ENCODE measurements around the gene CHKA.
"Not testable (repeated sequence)": the region's sequence is repeated elsewhere in the genome, so short reads cannot be mapped to it uniquely, and the experiment has no call there.

CHKA gene

DNA sequence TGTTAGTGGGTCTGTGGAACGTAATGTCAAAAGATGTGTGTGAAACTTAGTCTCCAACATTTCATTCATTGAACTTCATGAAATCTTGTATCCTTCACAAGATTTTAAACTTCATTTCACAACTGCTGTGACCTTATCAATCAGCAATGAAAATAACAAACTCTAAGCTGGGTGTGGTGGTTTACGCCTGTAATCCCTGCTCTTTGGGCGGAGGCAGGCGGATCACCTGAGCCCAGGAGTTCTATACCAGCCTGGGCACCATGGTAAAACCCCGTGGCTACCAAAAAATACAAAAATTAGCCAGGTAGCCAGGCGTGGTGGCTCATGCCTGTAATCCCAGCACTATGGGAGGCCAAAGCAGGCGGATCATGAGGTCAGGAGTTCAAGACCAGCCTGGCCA lies 5.1 kb downstream of the CHKA start:
- no peak for DNase-seq (ENCODE audit: low read depth in 3 of 3)

DNA sequence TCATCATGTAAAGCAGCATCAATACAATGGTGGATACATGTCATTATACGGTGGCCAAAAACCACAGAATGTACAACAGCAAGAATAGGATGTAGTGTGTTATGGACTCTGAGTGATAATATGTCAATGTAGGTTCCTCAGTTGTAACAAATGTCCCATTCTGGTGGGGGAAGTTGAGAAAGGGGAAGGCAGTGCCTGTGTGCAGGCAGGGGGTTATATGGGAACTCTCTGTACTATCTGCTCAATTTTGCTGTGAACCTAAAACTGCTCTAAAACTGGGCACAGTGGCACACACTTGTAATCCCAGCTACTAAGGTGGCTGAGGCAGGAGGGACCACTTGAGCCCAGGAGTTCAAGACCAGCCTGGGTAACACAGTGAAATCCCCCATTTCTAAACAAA lies 5.9 kb downstream of the CHKA start:
- DNase-seq (ENCODE audit: low read depth in 3 of 3), result no peak

DNA sequence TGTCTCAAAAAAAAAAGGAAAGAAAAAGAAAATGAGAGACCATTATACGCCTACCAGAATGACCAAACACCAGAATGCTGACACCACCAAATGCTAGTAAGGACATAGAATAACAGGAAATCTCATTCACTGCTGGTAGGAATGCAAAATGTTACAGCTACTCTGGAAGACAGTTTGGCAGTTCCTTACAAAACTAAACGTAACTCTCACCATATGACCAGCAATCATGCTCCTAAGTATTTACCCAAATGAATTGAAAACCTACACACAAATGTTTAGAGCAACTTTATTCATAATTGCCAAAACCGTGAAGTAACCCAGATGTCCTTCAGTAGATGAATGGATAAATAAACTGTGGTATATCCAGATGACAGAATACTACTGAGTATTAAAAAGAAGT lies 7.2 kb downstream of the CHKA start:
- DNase-seq (ENCODE audit: low read depth in 3 of 3), result no peak

DNA sequence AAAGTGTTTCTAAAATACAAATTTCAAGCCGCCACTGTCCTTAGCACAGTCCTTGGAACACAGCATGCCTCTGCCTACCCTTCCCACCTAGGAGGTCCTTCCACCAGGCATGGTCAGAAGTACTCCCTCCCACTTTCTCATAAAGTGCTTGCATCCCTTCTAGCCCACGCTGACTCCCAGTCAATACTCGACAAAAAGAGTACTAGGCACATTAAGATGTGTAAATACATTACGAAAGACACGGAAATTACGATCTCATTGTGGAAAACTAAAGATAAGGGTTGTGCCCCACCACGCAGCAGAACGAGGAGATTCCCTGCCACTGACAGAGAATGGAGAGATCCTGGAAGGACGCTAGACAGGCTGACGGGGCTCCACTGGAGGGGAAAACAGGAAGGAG lies 13.5 kb downstream of the CHKA start:
- DNase-seq (ENCODE audit: low read depth in 3 of 3), result no peak

DNA sequence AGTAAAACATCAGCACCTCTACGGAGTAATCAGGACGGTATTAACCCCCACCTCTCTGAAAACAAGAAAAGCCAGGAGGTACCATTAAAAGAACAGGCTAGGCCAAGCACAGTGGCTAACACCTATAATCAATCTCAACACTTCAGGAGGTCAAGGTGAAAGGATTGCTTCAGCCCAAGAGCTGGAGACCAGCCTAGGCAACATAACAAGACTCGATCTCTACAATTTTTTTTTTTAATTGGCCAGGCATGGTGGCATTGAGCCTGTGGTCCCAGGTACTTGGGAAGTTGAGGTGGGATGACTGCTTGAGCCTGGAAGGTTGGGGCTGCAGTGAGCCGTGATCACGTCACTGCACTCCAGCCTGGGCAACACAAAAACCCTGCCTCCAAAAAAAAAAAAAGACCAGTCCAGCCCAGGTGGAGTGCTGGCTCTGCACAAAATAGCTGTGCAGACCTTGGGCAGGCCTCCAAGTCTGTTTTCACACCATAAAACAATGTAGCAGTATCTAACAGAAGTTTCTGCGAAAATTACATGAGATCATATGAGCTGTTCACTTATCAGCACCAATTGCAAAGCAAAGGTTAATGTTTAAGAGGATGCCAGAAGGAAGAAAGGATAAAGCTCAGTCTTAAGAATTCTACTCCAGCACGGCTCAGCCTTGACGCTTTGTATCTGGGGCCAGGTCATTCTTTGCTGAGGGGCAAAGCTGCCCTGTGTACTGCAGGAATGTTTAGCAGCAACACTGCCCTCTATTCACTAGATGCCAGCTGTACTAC lies 14.8 kb downstream of the CHKA start:
- no peak for DNase-seq (ENCODE audit: low read depth in 3 of 3)

DNA sequence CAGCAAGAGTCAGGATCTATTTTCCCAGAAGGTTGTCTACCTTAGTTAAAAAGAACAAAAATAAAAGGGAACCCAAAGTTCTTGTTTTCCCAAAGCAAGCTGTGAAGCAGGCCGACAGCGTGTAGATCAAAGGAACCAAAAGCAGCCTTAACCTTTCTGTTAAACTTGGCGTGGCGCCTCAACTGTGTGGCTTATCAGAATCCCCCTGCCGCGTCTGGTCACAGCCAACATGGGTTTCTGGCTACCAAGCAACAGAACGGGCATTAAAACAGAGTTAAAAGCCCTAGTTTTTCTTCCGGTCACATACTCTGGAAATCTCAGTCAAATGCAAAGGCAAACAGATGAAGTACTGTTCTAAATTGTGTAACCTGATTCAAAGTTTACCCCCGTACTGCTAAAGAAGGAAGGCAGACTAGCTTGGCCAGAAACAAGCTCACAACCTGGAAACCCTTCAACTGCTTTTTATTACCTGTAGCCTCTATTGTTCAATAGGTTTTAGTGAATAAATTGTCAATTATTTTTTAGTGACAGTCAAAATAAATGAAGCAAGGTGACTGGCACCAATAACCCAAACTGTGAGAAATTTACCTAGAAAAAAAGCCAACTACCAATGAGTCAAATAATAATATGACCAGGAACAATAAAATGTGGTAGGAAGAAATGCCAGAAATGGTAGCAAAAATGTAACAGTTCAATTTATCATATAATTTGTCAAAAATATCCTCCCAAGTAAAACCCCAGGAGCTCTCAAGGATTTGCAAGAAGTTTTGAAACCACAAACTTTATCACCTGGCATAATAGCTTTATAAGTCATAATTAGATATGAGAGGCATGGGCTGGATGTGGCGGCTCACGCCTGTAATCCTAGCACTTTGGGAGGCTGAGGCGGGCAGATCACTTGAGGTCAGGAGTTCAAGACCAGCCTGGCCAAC lies 21.4 kb downstream of the CHKA start:
- no peak for DNase-seq (ENCODE audit: low read depth in 3 of 3)

DNA sequence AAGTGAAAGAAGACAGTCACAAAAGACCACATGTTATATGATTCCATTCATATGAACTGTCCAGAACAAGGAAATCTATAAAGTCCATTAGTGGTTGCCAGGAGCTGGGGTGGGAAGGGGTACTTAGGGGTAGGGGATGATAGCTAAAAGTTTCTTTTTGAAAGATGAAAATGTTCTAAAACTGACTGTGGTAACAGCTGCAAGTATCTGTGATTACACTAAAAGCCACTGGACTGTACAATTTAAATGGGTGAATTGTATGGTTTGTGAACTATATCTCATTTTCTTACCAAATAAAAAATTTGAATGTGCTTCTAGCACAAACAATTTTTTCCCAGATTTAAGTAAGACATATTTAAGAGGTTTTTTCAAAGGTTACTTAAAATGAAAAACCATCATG lies 22.1 kb downstream of the CHKA start:
- no peak for DNase-seq (ENCODE audit: low read depth in 3 of 3)

DNA sequence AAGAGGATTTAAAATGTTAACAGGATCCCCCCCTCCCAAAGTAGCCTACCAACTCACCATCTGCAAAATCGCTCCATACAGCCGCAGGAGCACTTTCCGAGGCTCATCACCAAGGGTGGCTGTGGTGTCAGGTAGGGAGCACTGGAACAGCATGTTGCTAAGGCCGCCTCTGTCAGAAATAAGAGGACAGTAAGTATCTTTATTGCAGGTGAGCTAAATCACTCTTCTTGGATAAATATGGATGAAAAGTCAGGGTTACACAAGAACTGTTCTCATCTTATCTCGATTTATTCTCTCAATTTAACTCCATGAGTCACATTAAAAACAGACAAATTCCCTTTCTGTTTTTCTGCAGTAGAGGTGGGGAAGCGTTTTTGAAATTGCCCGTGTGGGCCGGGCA lies 24.2 kb downstream of the CHKA start:
- no peak for DNase-seq (ENCODE audit: low read depth in 3 of 3)

DNA sequence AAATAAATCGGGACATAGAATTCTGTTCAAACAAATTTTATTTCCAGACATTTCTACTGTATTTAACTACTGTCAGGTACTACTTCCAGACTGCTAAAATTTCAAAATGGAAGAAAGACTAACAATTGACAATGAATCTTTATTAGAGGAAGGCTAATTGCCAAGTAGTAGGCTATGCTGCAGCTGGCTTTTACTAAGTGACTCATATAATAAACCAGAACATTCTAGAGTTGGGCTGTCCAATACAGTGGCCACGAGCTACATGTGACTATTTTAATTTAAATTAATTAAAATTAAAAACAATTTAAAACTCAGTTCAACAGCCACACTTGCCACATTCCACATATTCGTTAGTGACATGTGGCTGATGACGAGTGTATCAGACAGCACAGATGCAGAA lies 27.6 kb downstream of the CHKA start:
- DNase-seq (ENCODE audit: low read depth in 3 of 3), result no peak

DNA sequence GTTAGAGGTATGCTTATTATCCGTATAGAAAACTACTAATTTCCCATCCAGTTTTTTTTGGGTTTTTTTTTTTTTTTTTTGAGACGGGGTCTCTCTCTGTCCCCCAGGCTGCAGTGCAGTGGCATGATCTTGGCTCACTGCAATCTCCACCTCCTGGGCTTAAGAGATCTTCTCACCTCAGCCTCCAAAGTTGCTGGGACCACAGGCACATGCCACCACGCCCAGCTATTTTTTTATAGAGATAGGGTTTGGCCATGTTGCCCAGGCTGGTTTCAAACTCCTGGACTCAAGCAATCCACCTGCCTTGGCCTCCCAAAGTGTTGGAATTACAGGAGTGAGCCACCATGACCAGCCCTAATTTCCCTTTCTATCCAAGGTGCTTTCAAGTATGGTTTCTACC lies 28.2 kb downstream of the CHKA start:
- not testable (repeated sequence) for DNase-seq (ENCODE audit: low read depth in 3 of 3)

DNA sequence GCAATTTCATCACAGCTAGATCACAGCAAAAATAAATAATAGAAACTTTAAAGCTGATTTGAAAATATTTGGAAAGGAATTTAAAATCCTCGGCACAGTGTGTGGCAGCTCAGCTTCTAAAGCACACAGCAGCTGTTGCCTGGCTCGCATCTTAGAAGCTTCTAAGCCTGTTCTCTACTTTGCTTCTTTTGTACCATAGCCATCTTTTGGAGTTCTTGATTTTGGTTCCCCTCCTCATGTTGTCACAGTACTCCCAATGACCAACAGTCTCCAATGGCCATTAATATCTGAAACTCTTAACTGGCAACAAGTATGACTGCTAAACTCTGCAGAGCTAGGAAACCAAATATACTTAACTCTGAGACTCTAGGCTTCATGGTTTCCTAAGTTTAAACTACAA lies 28.8 kb downstream of the CHKA start:
- DNase-seq (ENCODE audit: low read depth in 3 of 3), result no peak

DNA sequence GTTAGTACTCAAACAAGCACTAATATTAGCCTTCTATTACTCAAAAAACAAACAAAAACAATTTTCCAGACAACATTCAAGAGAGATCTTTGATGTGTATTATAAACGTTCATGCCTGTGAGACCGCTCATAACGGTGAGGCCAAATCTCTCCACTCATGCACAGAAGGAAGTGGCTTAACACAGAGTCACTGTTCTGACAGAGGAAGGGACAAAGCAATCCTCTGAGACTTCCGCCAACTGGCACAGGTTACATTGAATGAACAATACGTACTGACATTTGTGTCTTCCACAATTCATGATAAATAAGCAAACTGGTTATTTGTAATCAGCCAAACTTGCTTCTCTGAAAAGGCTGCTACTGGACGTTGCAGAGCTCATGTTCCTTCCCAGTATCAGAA lies 30.5 kb downstream of the CHKA start:
- no peak for DNase-seq (ENCODE audit: low read depth in 3 of 3)

DNA sequence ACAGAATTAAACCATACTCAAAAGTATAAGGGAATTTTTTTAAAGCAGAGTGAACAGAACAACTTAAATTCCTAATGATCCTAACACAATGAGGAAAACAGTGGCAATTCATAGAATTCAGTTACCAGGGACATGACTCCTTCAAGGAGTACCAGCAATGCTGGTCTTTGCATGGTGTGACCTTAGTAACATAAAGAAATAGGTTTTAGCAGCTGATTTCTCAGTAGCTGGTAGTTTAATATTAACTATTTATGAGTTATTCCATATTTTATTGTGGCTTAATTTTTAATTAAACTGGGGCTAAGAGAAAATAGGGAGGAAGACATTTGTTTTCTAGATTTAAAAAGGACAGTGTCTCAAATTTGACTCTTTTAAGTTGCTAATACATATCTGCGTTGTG lies 30.9 kb downstream of the CHKA start:
- DNase-seq (ENCODE audit: low read depth in 3 of 3), result no peak

DNA sequence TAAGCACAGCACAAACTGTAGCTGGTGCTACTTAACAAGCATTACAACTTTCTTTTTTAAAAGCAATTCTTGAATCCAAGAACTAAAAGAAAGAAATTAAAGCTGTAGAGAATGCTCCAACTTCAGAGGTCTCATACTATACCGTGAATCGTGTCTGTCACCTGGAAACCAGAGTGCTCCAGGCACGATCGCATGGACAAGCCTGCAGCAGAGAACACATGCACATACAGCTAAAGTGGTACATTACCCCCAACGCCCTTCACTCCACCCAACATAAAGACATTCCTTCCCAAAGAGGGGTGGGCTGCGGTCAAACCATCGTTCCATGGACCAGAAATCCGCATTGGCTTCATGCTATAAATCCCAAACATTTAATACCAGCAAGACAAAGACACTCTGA lies 31.5 kb downstream of the CHKA start:
- DNase-seq (ENCODE audit: low read depth in 3 of 3), result no peak

DNA sequence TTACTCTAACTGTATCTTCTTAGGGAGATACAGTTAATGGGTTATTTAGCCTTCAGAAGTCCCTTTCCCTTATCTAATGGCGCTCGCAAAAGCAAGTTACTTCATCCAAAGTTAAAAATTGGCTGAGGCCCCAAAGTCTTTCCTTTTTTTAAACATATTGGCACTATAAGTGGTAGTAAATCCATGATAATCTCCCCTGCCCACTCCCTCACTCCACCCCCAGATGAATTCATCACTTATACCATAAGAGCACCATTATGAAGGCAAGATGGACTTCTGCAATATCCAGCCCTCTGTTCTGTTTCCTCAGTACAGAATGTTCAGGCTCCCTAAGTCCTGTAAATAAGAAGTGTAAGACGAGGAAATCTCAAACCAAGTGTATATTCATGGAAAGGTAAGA lies 37.7 kb downstream of the CHKA start:
- no peak for DNase-seq (ENCODE audit: low read depth in 3 of 3)

DNA sequence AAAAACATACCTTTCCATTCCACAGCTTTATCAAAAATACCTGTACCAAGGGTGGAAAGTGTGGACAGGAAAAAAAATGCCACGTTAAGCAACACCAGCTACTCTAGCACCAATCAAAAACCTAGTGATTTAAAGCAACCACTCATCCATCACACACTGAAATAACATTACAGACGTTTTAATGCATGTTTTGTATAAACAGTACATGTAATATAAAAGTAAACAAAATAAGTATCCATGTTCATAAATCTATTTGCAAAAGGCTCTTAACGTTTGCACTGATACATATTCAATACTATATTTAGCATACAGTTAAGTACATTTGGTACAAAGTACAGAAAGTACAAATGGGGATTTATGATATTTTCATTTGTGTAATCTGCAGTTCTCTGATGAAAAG lies 38.7 kb downstream of the CHKA start:
- DNase-seq (ENCODE audit: low read depth in 3 of 3), result no peak

DNA sequence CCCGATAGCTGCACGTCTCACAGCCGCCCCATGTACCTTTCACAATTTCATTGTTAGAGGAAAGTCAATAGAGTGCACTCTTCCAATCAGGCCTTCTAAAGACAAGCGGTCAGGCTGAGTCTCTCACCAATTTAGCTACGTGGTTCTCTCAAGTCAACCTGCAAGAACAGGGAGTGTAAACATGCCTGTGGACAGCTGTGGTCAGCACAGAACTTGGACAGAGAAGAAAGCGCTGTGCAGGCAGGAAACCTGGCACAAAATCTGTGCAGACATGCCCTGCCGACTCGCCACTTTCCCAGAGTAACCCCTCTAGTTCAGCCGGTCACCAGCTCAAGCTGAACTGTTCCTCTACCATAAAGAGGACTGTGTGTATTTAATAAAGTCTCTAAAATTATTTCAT lies 39.5 kb downstream of the CHKA start:
- no peak for DNase-seq (ENCODE audit: low read depth in 3 of 3)

DNA sequence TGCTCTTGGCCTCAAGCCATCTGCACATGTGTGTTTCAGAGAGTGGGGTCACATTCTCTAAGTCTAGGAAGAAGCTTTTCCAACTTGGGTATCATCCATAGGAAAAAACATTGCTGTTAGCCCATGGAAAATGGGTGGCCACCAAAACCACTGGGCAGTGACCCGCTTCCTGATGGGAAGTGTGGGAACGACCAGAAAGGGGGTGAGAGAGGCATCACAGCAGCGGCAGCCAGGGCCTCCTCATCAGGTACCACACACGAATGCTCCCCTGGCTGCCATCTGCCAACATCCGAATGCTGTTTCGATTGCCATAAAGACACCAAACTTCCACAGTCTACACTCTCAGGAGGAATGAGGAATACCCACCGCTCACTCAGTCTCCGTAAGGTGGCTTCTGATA lies 40.3 kb downstream of the CHKA start:
- no peak for DNase-seq (ENCODE audit: low read depth in 3 of 3)

DNA sequence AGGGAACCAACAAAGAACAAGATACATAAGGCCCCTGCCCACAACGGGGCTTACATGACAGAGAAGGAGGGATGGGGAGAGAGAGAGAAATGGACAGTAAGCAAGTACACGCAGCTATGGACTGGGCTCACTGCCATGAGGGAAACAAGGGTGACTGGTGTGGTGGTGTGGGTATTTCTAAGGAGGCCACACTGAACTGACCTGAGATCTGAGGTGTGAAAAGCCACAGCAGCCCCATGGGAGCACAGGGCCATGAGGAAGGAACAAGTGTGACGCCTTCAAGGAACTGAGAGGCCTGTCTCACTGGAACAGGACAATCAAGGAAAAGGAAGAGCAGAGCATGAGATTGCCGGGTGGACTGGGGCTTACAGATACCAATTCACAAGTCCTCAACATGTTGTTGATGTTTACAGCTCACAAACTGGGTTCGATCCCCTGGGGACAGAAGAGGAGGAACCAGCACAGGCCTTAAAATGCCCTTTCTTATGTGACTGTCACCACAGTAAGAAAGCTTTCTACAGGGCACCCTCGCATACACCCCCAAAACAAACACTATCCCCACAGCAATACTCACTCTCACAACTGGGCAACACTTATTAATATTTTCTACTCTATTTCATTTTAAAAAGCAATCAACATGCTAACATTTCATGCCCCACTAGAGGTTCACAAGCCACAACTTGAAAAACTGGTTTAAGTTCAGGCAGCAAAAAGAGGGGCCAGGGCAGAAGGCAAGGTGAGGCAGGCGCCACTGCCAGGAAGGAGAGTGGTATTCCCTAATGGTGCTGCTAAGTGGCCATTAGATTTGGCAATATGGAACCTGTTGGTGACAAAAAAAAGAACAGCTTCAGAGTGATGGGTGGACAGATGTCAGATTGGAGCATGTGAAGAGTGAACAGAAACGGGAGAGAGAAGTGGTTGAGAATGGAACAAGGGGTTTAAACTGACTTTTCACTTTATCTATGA lies 43.3 kb downstream of the CHKA start:
- DNase-seq (ENCODE audit: low read depth in 3 of 3), result no peak

DNA sequence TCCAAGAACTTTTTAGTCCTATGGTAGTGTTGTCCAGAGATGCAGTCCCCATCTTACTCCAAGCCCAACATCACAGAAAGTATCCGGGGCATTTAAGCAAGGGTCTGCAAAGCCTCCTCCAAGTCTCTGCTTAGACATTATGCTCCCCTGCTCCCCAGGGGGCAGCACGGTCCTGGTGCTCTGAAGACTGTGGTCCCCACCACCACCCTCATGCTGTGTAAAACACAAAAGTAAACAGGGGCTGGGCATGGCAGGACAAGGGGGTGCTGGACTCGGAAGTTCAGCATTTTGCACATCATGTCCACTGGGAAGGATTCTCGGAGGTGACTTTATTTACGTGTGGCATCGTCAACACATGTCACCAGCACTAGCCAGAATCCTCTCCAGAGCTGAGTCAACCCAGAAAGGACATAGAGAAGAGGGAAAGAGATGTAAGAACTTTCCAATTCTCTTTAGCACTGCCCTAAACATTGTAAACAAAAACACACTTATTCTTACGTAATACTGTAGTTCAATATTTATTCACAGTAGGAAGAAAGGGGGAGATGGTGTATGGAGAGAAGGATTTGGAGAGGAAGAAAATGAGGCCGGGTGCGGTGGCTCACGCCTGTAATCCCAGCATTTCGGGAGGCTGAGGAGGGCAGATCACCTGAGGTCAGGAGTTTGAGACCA lies 44.7 kb downstream of the CHKA start:
- no peak for DNase-seq (ENCODE audit: low read depth in 3 of 3)

DNA sequence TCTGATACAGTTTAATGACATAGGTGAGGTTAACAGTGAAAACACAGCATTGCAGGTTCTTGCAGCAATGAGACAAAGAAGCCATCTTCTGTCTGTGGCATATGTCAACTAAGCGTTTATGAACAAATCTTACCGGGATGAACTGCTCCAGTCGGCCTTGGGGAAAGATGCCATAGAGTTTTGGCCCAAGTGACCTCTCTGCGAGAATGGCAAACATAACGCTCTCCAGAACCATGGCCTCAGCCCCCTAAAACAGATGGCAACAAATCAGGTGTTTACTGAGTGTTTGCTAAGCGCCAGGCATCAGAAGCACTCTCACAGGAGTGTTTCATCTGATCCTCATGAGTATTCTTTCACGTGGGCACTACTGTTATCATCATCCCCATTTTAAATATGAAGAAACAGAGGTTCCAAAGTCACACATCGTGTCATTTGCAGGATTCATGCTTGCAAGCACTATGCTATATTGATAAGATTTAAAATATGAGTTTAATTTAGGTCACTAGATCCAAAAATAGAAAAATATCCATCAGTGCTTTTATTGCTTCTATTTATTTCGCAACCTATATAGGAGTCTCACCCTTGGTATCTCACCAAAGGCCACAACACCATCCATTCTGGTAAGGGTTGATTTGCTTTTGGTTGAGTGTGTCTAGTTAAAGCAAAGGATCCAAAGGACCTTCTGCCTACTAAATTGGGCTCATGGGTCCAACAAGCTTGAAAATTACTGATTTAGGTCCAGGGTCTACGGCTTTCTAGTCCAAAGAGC lies 46.4 kb downstream of the CHKA start:
- no peak for DNase-seq (ENCODE audit: low read depth in 3 of 3)

Measured in stimulated activated CD4-positive, alpha-beta T cell treated with anti-CD3 and anti-CD28 coated beads, TNF-alpha, amount 100 ng/mL, for 48 hours (primary cell).